Body of pancreas (tissue), 4 donors: ENCODE results near the gene PRSS36. TPM values are rescaled to one million over a fixed set of nuclear protein-coding genes. Genes with fewer than 3 reads are reported as not detected.

Source experiments
- ATAC-seq: fragments of 150-250 bp; one replicate; pipeline ENCODE4 v1.9.1; 2016
- DNase-seq, 4 donors: peaks; one replicate each; pipeline ENCODE4 v3.0.0-alpha.2; 2019
- H3K27ac ChIP-seq, 4 donors: fragments of 200-600 bp; sonication (generic); 1 replicate in 3 of 4; 2 replicates in 1 of 4; pipeline versions ENCODE4 v1.5.1 to v1.6.1; 2016 to 2019; ENCODE audit warnings: mild to moderate bottlenecking in 1 of 4, mixed read lengths in 1 of 4, moderate library complexity in 1 of 4
- H3K27me3 ChIP-seq, 2 donors: fragments of 200-600 bp; sonication (generic); one replicate each; pipeline ENCODE4 v1.6.0; 2016; ENCODE audit warnings: mild to moderate bottlenecking in 1 of 2
- H3K36me3 ChIP-seq, 2 donors: fragments of 200-600 bp; sonication (generic); replicated peaks in 1 of 2; 2 replicates each; pipeline ENCODE4 v1.5.1; 2016; ENCODE audit warnings: low read depth in 2 of 2; ENCODE audit not compliant: insufficient read depth in 1 of 2
- H3K4me1 ChIP-seq: fragments of 200-600 bp; sonication (generic); one replicate; pipeline ENCODE4 v1.6.0; 2016
- H3K4me3 ChIP-seq, 2 donors: fragments of 200-600 bp; sonication (generic); 1 replicate in 1 of 2; 2 replicates in 1 of 2; pipeline ENCODE4 v1.5.1; 2016 to 2019
- H3K9me3 ChIP-seq, 3 donors: fragments of 200-600 bp; sonication (generic); 1 replicate in 2 of 3; 2 replicates in 1 of 3; pipeline ENCODE4 v1.5.1; 2016
- CTCF ChIP-seq, 7 experiments: fragments of 450-650 bp in 4 of 7; fragments of 200-600 bp in 3 of 7; sonication (generic) in 3 of 7; IDR thresholded peaks; one replicate each; pipeline ENCODE4 v1.5.1; 2016 to 2019; ENCODE audit warnings: antibody characterized with exemption in 7 of 7
- POLR2A ChIP-seq, 3 donors: fragments of 450-650 bp; IDR thresholded peaks; one replicate each; pipeline ENCODE4 v1.6.1; 2016; ENCODE audit warnings: antibody characterized with exemption in 3 of 3, mild to moderate bottlenecking in 2 of 3
- WGBS, 2 donors: methylation state at CpG; one replicate each; pipeline ENCODE4 v1.1.5; 2017; 5-methylcytosine and 5-hydroxymethylcytosine counted together
- intact Hi-C: fragments of 100-400 bp; cut with DNase I; formaldehyde crosslinking; loops from one replicate; pipeline ENCODE4 v1.15.1; 2023
- total RNA-seq, 2 donors: library from RNA; depleted of rRNA; stranded (reverse); fragments of >200 nt; gene quantifications; one replicate each; pipeline ENCODE4 v1.1.0, GENCODE V29; 2016

The PRSS36 gene
- total RNA-seq, 2 donors from 2014 or later = 0.52 to 65.3 TPM

GRCh38 chr16:31113121-31114120 lies 36.4 kb downstream of the PRSS36 start:
- Histone ChIP-seq H3K4me1 (peaks cover 71% of the 10 kb centered on the region), H3K36me3 (peaks cover 0 to 6% of the 10 kb centered on the region in 2 donors), H3K9me3 (no peaks in the 10 kb centered on the region), H3K27me3 (no peaks in the 10 kb centered on the region), H3K27ac (peak overlapping the region; percentile 46 to 95 (median 66)), H3K4me3 (no peak overlapping the region)
- 64 to 67% methylated on average over 5 of the region's 5 CpGs for WGBS, 2 donors
- no peak for ATAC-seq
- TF ChIP-seq POLR2A (IDR thresholded peaks at IDR 0.05) (peak in 1 of 3 donors; percentile 20), CTCF (IDR thresholded peaks at IDR 0.05) (no peak)
- intact Hi-C loops = no loop called here
- no peak for DNase-seq

GRCh38 chr16:31112711-31113110 lies 37.2 kb downstream of the PRSS36 start:
- Histone ChIP-seq H3K4me3 (no peak overlapping the region), H3K4me1 (peaks cover 73% of the 10 kb centered on the region), H3K36me3 (peaks cover 0 to 6% of the 10 kb centered on the region in 2 donors), H3K27me3 (no peaks in the 10 kb centered on the region), H3K9me3 (no peaks in the 10 kb centered on the region), H3K27ac (peak overlapping the region in 3 of 4 donors; percentile 46 to 95 (median 74))
- WGBS, 2 donors = 38 to 40% methylated on average over 2 of the region's 2 CpGs
- ATAC-seq = no peak
- TF ChIP-seq CTCF (IDR thresholded peaks at IDR 0.05) = no peak
- TF ChIP-seq POLR2A (IDR thresholded peaks at IDR 0.05) = no peak
- DNase-seq = no peak
- intact Hi-C loops = no loop called here

- ATAC-seq (no peak), DNase-seq (no peak)
- Histone ChIP-seq H3K27me3 (no peaks in the 10 kb centered on the region), H3K4me1 (peaks cover 76% of the 10 kb centered on the region), H3K9me3 (no peaks in the 10 kb centered on the region), H3K36me3 (peaks cover 0 to 6% of the 10 kb centered on the region in 2 donors), H3K27ac (peak overlapping the region in 2 of 4 donors; percentile 74 to 95), H3K4me3 (no peak overlapping the region)
- intact Hi-C loops = no loop called here
- TF ChIP-seq CTCF (IDR thresholded peaks at IDR 0.05) (no peak), POLR2A (IDR thresholded peaks at IDR 0.05) (no peak)
- 93 to 94% methylated on average over 20 to 23 of the region's 23 CpGs for WGBS, 2 donors
Measured at GRCh38 chr16:31111881-31112466, 37.9 kb downstream of the PRSS36 start.

- WGBS, 2 donors = 89 to 93% methylated on average over 17 to 25 of the region's 26 CpGs
- DNase-seq (no peak), ATAC-seq (no peak)
- intact Hi-C loops = no loop called here
- H3K27me3 ChIP-seq = no peaks in the 10 kb centered on the region
- peaks cover 76% of the 10 kb centered on the region for H3K4me1 ChIP-seq
- TF ChIP-seq POLR2A (IDR thresholded peaks at IDR 0.05) (no peak), CTCF (IDR thresholded peaks at IDR 0.05) (no peak)
- no peak overlapping the region for H3K27ac ChIP-seq
- no peaks in the 10 kb centered on the region for H3K9me3 ChIP-seq
- peaks cover 0 to 6% of the 10 kb centered on the region in 2 donors for H3K36me3 ChIP-seq
- H3K4me3 ChIP-seq = no peak overlapping the region
Measured at GRCh38 chr16:31110106-31111034, 39.5 kb downstream of the PRSS36 start.
